Right lobe of liver (tissue), 6 donors: ENCODE data around the gene IL21R. TPM values are rescaled to one million over a fixed set of nuclear protein-coding genes. Genes with fewer than 3 reads are reported as not detected.

Experiments used
- ATAC-seq, 4 donors: fragments of 200-7000 bp; cut with Tn5 transposase; one replicate each; pipeline ENCODE4 v1.9.1; 2020; ENCODE audit warnings: mild to moderate bottlenecking in 4 of 4, moderate library complexity in 4 of 4
- DNase-seq, 3 donors: peaks; one replicate each; pipeline ENCODE4 v3.0.0-alpha.2; 2020
- H3K27ac ChIP-seq, 3 donors: fragments of 200-600 bp; one replicate each; pipeline ENCODE4 v1.8.0; 2022
- H3K27me3 ChIP-seq, 2 donors: fragments of 200-600 bp; one replicate each; pipeline ENCODE4 v1.8.0; 2022
- H3K36me3 ChIP-seq, 4 donors: fragments of 200-600 bp; sonication (generic) in 1 of 4; one replicate each; pipeline versions ENCODE4 v1.5.1 to v1.8.0; 2017 to 2022; ENCODE audit warnings: control low read depth in 1 of 4
- H3K4me1 ChIP-seq, 4 donors: fragments of 200-600 bp; sonication (generic) in 1 of 4; one replicate each; pipeline versions ENCODE4 v1.5.1 to v1.8.0; 2017 to 2022; ENCODE audit warnings: control low read depth in 1 of 4
- H3K4me3 ChIP-seq, 3 donors: fragments of 200-600 bp; one replicate each; pipeline ENCODE4 v1.8.0; 2022
- H3K9me3 ChIP-seq, 4 donors: fragments of 200-600 bp; sonication (generic) in 1 of 4; one replicate each; pipeline versions ENCODE4 v1.5.1 to v1.8.0; 2017 to 2022; ENCODE audit warnings: control low read depth in 1 of 4
- POLR2A ChIP-seq: fragments of 450-650 bp; IDR thresholded peaks from one replicate; pipeline ENCODE4 v1.6.1; 2017; ENCODE audit warnings: antibody characterized with exemption, mild to moderate bottlenecking
- WGBS: methylation state at CpG from one replicate; pipeline ENCODE4 v1.1.6; 2018; ENCODE audit warnings: low coverage, low lambda C conversion rate; ENCODE audit not compliant: insufficient coverage; ENCODE audit errors: missing lambda C conversion rate; 5-methylcytosine and 5-hydroxymethylcytosine counted together
- intact Hi-C, 2 donors: fragments of 100-400 bp; cut with DNase I; formaldehyde crosslinking; loops; one replicate each; pipeline versions ENCODE4 v1.11.2 to v1.14.1; 2022
- total RNA-seq, 6 experiments: library from RNA; depleted of rRNA in 2 of 6; stranded (reverse); fragments of >200 nt in 2 of 6; fragmentation: NEBNext Ultra II Directional in 3 of 6; extraction: Animal tissue kit (Norgen Biotek cat#: 25700) in 3 of 6; gene quantifications; one replicate each; pipeline versions ENCODE4 v1.1.0 to v1.2.4, GENCODE V29; 2016 to 2023
- TF ChIP-seq, protein P1 (sequence below), 4 donors: fragments of 200-600 bp in 3 of 4; fragments of 450-650 bp in 1 of 4; IDR thresholded peaks; one replicate each; pipeline versions ENCODE4 v1.5.1 to v1.8.0; 2016 to 2022; ENCODE audit warnings: antibody characterized with exemption in 4 of 4, mild to moderate bottlenecking in 2 of 4
- donor health status: DM: no; HTN: yes; CAD: no.
- donor health status: DM: no; HTN: no; CAD: no.
- donor health status: DM: no; HTN: no; CAD: no.
- donor health status: DM: no; HTN: yes; CAD: no.
- donor health status: DM: no; HTN: yes; CAD: no.

Gene IL21R
- total RNA-seq, 6 experiments from 2014 or later: 0.09 to 1.3 (median 0.31) TPM

DNA sequence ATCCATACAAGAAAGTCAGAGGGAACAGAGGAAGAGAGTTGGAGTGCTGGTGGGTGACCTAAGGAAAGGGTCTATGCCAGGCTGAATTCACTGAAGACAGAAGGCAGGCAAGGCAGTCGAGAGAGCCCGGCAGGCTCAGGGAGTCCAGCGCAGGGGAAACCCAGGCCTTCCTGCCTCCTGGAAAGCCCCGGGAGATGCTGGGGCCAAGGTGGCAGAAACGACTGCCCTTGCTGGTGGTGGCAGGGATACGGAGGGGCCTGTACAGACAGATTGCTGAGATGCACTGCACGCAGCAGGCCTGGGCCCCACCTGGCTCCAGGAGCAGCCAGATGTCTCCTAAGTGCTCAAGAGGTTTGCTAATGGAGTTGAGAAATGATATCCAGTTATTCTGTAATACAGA, 87.9 kb downstream of the IL21R start:
- 100% methylated on average over 1 of the region's 7 CpGs for WGBS
- intact Hi-C loops: no loop called here
- TF ChIP-seq, protein P1, sequence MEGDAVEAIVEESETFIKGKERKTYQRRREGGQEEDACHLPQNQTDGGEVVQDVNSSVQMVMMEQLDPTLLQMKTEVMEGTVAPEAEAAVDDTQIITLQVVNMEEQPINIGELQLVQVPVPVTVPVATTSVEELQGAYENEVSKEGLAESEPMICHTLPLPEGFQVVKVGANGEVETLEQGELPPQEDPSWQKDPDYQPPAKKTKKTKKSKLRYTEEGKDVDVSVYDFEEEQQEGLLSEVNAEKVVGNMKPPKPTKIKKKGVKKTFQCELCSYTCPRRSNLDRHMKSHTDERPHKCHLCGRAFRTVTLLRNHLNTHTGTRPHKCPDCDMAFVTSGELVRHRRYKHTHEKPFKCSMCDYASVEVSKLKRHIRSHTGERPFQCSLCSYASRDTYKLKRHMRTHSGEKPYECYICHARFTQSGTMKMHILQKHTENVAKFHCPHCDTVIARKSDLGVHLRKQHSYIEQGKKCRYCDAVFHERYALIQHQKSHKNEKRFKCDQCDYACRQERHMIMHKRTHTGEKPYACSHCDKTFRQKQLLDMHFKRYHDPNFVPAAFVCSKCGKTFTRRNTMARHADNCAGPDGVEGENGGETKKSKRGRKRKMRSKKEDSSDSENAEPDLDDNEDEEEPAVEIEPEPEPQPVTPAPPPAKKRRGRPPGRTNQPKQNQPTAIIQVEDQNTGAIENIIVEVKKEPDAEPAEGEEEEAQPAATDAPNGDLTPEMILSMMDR (IDR thresholded peaks at IDR 0.05): no peak
- no peak for TF ChIP-seq POLR2A
- Histone ChIP-seq H3K36me3 (peaks cover 0 to 88% (median 37%) of the 10 kb centered on the region in 4 donors), H3K4me1 (no peaks in the 10 kb centered on the region), H3K9me3 (no peaks in the 10 kb centered on the region), H3K27ac (no peak overlapping the region), H3K4me3 (no peak overlapping the region), H3K27me3 (no peaks in the 10 kb centered on the region)
- DNase-seq (no peak), ATAC-seq (no peak)

DNA sequence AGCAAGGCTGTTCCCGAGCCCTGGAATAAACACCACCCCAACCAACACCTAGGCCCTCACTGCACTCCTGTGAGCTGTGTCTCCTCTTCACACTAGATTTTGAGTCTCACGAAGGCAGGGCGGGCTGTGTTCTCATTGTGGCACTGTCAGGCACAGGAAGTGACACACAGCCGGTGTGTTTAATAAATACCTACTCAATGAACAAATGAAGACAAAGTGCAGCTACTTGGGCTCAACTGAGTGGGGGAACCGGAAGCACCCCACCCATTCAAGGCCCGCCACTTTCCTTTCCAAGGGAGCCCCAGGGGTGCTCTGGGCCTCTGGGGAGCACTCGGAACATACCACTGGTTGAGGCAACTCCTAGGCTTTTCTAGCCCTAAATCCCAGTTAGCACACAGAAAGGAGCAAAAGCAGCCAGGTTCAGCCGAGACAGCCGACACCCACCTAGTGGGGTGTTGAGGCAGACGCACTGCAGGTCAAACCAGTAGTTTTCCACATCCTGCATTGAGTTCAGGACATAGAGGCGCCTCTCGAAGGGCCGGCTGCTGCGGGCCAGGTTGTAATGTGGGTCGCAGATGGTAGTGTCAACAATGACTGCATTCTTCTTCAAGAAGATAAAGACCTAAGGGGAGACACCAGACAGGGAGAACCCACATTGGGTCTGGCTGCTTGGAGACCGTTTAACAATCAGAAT, 90.1 kb downstream of the IL21R start:
- Histone ChIP-seq H3K36me3 (peaks cover 0 to 84% (median 27%) of the 10 kb centered on the region in 4 donors), H3K9me3 (no peaks in the 10 kb centered on the region), H3K4me3 (no peak overlapping the region), H3K27ac (no peak overlapping the region), H3K27me3 (no peaks in the 10 kb centered on the region), H3K4me1 (no peaks in the 10 kb centered on the region)
- intact Hi-C loops: no loop called here
- DNase-seq (peak in 1 of 3 donors; percentile 9), ATAC-seq (peak in 1 of 4 donors; percentile 16)
- 87% methylated on average over 10 of the region's 16 CpGs for WGBS
- TF ChIP-seq POLR2A: no peak
- TF ChIP-seq, protein P1 (IDR thresholded peaks at IDR 0.05): no peak

DNA sequence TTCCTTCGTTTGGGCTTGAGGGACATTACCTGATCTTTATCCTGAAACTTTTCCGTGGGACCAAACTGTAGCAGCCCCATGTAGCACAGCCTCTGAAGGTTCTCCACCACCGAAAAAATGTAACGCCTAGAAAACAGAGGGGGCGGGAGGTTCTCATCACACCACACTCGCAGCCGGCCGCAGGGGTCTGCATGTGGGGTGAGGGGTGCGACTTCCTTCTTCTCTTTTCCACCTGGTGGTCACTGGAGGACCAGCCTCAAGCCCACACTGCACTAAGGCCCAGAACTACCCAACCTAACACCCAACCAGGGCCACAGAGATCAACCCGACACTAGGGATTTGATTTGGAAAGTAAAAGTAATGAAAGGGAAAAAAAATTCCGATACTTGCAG, 90.6 kb downstream of the IL21R start:
- Histone ChIP-seq H3K36me3 (peaks cover 0 to 84% (median 28%) of the 10 kb centered on the region in 4 donors), H3K27ac (no peak overlapping the region), H3K27me3 (no peaks in the 10 kb centered on the region), H3K4me3 (no peak overlapping the region), H3K9me3 (no peaks in the 10 kb centered on the region), H3K4me1 (no peaks in the 10 kb centered on the region)
- WGBS: 94% methylated on average over 6 of the region's 11 CpGs
- intact Hi-C loops: no loop called here
- DNase-seq (peak in 1 of 3 donors; percentile 30), ATAC-seq (no peak)
- no peak for TF ChIP-seq POLR2A
- TF ChIP-seq, protein P1 (IDR thresholded peaks at IDR 0.05): no peak

DNA sequence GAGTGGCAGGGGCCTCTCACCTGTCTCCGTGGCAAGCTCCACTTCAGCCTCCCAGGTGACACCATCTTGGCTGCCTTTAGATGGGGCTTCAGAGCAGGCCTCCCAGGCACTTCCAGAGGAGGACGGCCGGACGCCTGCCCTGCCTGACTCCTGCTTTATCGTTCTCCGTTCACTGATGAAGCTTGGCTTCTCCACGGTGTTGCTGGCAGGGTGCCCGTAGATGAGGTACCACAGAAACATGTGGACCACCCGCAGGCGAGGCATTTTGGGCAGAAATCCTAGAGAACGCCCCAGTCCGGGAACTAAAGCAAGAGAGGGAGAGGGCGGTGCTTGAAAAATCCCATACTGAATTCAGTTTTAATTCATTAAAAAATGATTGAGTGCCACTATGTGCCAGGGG, 93.2 kb downstream of the IL21R start:
- no peaks in the 10 kb centered on the region for H3K27me3 ChIP-seq
- intact Hi-C loops: no loop called here
- H3K4me3 ChIP-seq: no peak overlapping the region
- H3K27ac ChIP-seq: no peak overlapping the region
- no peak for ATAC-seq
- WGBS: 91% methylated on average over 7 of the region's 13 CpGs
- peaks cover 0 to 80% (median 24%) of the 10 kb centered on the region in 4 donors for H3K36me3 ChIP-seq
- TF ChIP-seq, protein P1 (IDR thresholded peaks at IDR 0.05): no peak
- no peak for TF ChIP-seq POLR2A
- H3K9me3 ChIP-seq: no peaks in the 10 kb centered on the region
- DNase-seq: no peak
- H3K4me1 ChIP-seq: no peaks in the 10 kb centered on the region
